Subcutaneous adipose tissue (tissue), 4 donors: ENCODE data around the gene RPL34. TPM values are rescaled to one million over a fixed set of nuclear protein-coding genes. Genes with fewer than 3 reads are reported as not detected.

Experiments
- small RNA-seq: library from RNA; depleted of rRNA; stranded (forward); fragments of <200 nt; gene quantifications from one replicate; pipeline ENCODE3, GENCODE V24; 2016
- total RNA-seq, 4 donors: library from RNA; depleted of rRNA; stranded (reverse); fragments of >200 nt; gene quantifications; one replicate each; pipeline ENCODE4 v1.1.0, GENCODE V29; 2016
- TF ChIP-seq, protein P1 (sequence below): fragments of 450-650 bp; IDR thresholded peaks from one replicate; pipeline ENCODE4 v1.5.1; 2016; ENCODE audit warnings: low read depth, mild to moderate bottlenecking, control low read depth, antibody characterized with exemption, moderate library complexity

Gene RPL34
- total RNA-seq, 4 donors from 2014 or later = 696 to 1,446 (median 892) TPM

DNA sequence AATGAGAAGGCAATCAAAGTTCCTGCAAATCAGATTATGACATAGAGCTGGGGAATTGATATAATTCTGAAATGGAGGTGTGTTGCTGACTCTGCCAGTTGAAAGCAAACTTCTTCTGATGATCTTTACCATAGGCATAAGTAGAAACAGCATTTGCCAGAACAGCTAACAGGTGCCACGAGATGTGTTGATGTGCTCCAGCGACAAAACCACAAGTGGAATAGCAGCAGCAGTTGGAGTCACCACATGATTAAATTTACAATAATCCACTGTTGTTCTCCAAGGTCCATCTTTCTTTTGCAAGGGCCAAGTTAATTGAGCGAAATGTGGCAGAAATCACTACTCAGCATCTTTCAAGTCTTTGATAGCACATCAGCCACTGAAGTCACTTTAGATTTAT, 26.3 kb downstream of the RPL34 start:
- TF ChIP-seq, protein P1, sequence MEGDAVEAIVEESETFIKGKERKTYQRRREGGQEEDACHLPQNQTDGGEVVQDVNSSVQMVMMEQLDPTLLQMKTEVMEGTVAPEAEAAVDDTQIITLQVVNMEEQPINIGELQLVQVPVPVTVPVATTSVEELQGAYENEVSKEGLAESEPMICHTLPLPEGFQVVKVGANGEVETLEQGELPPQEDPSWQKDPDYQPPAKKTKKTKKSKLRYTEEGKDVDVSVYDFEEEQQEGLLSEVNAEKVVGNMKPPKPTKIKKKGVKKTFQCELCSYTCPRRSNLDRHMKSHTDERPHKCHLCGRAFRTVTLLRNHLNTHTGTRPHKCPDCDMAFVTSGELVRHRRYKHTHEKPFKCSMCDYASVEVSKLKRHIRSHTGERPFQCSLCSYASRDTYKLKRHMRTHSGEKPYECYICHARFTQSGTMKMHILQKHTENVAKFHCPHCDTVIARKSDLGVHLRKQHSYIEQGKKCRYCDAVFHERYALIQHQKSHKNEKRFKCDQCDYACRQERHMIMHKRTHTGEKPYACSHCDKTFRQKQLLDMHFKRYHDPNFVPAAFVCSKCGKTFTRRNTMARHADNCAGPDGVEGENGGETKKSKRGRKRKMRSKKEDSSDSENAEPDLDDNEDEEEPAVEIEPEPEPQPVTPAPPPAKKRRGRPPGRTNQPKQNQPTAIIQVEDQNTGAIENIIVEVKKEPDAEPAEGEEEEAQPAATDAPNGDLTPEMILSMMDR = no peak

DNA sequence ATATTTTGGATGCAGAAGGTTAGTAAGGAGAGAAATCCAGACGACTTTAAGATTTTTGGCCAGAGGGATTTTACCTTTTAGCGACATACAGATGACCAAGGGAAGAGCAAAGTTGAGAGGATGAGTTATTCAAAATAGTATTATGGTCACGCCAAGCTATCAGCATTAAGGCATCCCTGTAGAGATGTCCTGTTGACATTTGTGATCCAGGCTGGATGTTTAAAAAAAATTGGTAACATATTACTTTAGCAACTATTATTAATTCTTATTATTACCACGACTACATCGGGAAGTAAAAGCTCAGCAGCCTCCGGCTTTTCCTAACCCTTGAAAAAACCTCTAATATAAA, 29.5 kb downstream of the RPL34 start:
- TF ChIP-seq, protein P1 = no peak

DNA sequence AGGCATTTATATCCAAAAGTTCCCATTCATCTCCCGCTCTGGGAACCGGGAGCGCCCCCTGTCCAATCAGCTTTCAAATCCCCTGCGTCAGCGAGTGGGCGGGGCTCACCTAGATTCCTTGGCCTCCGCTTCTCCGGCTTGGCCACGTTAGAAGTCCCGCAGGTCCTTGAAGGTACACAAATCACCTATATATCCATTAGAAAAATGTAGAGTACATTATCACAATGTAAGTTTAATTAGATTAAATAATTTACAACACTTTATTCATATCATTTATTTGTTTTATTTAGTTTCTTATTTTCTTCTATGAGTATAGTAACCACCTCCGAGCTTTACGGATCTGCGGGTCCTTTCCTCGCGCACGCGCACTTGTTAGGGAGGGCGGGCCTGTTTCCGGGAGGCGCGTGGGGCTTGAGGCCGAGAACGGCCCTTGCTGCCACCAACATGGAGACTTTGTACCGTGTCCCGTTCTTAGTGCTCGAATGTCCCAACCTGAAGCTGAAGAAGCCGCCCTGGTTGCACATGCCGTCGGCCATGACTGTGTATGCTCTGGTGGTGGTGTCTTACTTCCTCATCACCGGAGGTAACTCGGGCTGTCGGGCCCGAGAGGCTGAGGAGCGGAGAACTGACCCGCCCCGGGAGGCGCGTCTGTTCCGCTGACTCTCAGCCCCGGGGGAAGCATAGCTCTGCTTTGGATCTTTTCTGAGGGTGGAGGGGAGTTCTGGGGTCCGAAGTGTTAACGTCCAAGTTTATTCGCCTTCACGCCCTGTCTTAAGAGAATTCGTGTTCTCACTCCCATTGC, 30.0 kb downstream of the RPL34 start, which contains the start of gene OSTC:
Gene OSTC, plus strand, starts transcription at position 388 of the 802 bp plus-strand sequence. Its CDS starts 57 bp downstream, at position 445.
- TF ChIP-seq, protein P1 = no peak

DNA sequence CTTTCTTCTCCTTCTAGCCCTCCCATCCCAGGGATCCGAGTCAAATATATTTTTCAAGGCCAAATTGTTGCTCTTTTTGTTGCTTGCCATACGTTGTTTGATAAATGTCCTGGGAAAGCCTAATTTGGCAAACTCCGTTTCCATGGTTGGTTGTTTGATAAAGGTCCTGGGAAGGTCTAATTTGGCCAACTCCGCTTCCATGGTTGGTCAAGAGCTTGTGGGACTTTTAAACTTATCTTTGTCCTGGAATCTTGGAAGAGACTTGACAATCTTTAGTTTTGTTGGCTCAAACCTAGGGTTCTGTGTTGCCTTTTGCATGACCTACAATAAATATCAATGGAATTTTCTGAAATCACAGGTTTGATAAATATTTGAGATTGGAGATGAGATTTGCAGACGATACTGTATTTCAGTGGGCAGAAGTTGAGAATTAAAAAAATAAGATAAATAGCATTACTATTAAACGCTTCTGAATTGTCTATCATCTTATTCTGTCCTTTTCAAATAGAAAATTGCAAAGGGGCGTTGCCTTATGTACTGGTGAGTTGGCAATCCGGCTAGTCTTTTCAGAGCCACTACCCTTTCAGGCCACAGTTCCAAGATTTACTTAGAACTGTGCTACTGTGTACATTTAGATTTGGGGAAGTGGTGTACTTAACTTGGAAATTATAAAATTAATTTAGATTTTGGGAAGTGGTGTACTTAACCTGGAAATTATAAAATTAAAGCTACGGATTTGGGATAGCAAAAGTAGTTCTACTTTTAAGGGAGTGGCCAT, 30.8 kb downstream of the RPL34 start:
- TF ChIP-seq, protein P1 = no peak

DNA sequence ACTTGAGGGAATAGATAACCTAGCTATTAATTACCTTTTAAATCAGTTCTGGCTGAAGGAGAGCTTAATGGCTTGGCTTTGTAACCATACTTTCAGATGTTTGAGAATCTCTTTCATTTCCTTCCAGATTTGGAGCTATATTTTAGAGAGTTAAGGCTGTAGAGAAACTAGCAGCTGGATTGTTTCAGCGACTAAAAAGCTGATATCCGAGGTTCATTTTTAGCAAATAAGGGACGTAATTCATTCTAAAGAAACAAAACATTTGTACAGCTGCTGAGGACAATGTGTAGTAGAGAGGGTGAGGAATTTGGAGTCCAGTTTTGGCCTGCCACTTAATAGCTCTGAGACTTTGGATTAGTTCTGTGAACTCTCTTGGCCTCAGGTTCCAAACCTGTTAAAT, 42.3 kb downstream of the RPL34 start:
- TF ChIP-seq, protein P1 = no peak

DNA sequence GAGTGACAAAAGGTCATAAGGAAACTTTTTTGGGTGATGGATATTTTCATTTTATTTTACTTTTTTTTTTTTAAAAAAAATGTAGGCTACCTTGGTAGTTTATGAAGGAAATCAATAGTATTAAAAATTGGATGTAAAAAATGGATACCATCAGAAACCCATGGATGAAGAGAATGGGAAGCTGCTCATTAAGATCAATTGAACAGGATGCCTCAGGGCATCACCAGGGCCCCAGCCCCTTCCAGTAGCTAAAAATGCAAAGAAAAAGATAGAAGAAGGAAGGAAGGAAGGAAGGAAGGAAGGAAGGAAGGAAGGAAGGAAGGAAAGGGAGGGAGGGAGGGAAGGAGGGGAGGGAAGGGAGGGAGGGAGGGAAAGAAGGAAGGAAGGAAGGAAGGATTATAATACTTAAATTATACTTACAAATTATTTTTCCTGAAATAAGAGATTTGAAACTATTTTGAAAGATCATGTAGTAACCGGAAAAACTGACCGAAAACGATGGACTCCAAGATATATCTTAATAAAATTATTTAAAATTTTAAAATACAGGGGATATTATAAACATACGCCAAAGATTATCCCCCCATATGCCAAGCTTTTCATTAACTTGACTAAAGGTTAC, 54.1 kb downstream of the RPL34 start:
- TF ChIP-seq, protein P1 = no peak

Small RNA genes lying within 50 kb of the gene (small RNA-seq; reads per million reads assigned to genes)
- gene RNU6-431P = not detected

Other genes starting within 250 kb of the RPL34 start
- gene OSTC, start 30.0 kb downstream of the RPL34 start, total RNA-seq = 10 to 100 TPM; 34.7 to 97.1 (median 69.7) TPM
- not detected for gene ETNPPL, start 142.5 kb downstream of the RPL34 start, total RNA-seq